Keratinocyte (primary cell): ENCODE measurements around the gene ZBTB39. TPM values are rescaled to one million over a fixed set of nuclear protein-coding genes. Genes with fewer than 3 reads are reported as not detected.

Experiments
- DNase-seq: peaks from one replicate; pipeline ENCODE4 v3.0.0-alpha.2; 2011; ENCODE audit warnings: low read depth, missing footprints, low spot score
- FAIRE-seq: peaks from 2 replicates; lab custom pipeline; 2011; peaks lifted over from hg19 to GRCh38; lab: Jason Lieb, UNC
- H2AFZ ChIP-seq: 2 replicates; pipeline ENCODE4 v1.6.0; 2012; ENCODE audit warnings: low read length, control low read depth, inconsistent platforms; ENCODE audit not compliant: control insufficient read depth
- H3K27ac ChIP-seq: 2 replicates; pipeline ENCODE4 v1.5.1; 2011; ENCODE audit warnings: low read length; ENCODE audit not compliant: control insufficient read depth, insufficient read depth
- H3K27me3 ChIP-seq: 3 replicates; pipeline ENCODE4 v1.6.0; 2011; ENCODE audit warnings: low read length; ENCODE audit not compliant: control insufficient read depth, insufficient read depth; ENCODE audit errors: extremely low read depth
- H3K36me3 ChIP-seq, 2 experiments: 2 replicates in 1 of 2; 3 replicates in 1 of 2; pipeline ENCODE4 v1.5.1; 2011; ENCODE audit warnings: low read length in 2 of 2, mild to moderate bottlenecking in 1 of 2; ENCODE audit not compliant: control insufficient read depth in 2 of 2, insufficient read depth in 2 of 2; ENCODE audit errors: extremely low read depth in 1 of 2
- H3K4me1 ChIP-seq: 3 replicates; pipeline ENCODE4 v1.5.1; 2011; ENCODE audit warnings: low read length; ENCODE audit not compliant: control insufficient read depth, insufficient read depth; ENCODE audit errors: extremely low read depth
- H3K4me2 ChIP-seq: 3 replicates; pipeline ENCODE4 v1.6.0; 2011; ENCODE audit warnings: low read depth, low read length; ENCODE audit not compliant: control insufficient read depth, insufficient read depth; ENCODE audit errors: extremely low read depth
- H3K4me3 ChIP-seq, 3 experiments: fragments of 200-600 bp in 1 of 3; sonication (generic) in 1 of 3; 2 replicates in 2 of 3; 3 replicates in 1 of 3; pipeline ENCODE4 v1.5.1; 2011 to 2016; ENCODE audit warnings: low read length in 3 of 3, mild to moderate bottlenecking in 3 of 3, control low read depth in 2 of 3, inconsistent platforms in 1 of 3, low read depth in 1 of 3, mixed read lengths in 1 of 3, mixed run types in 1 of 3, moderate library complexity in 1 of 3; ENCODE audit not compliant: control insufficient read depth in 2 of 3, insufficient read depth in 2 of 3; ENCODE audit errors: extremely low read depth in 1 of 3
- H3K79me2 ChIP-seq: 2 replicates; pipeline ENCODE4 v1.6.0; 2012; ENCODE audit warnings: low read length; ENCODE audit not compliant: control insufficient read depth, insufficient read depth
- H3K9ac ChIP-seq: 3 replicates; pipeline ENCODE4 v1.6.0; 2011; ENCODE audit warnings: low read length; ENCODE audit not compliant: control insufficient read depth, insufficient read depth; ENCODE audit errors: extremely low read depth
- H3K9me1 ChIP-seq: 3 replicates; pipeline ENCODE4 v1.6.0; 2011; ENCODE audit warnings: low read length; ENCODE audit not compliant: control insufficient read depth, insufficient read depth; ENCODE audit errors: extremely low read depth
- H3K9me3 ChIP-seq: 2 replicates; pipeline ENCODE4 v1.5.1; 2012; ENCODE audit warnings: low read depth, low read length; ENCODE audit not compliant: control insufficient read depth
- H4K20me1 ChIP-seq: 3 replicates; pipeline ENCODE4 v1.6.0; 2011; ENCODE audit warnings: low read length; ENCODE audit not compliant: control insufficient read depth, insufficient read depth; ENCODE audit errors: extremely low read depth
- EZH2 ChIP-seq: IDR thresholded peaks from one replicate; pipeline ENCODE4 v1.6.1; 2012; ENCODE audit warnings: inconsistent platforms, mild to moderate bottlenecking, low read length, moderate library complexity
- dilution Hi-C: fragments of 300-500 bp; cut with MboI; formaldehyde crosslinking; loops from one replicate; pipeline ENCODE4 v1.7.0; 2020; ENCODE audit warnings: low sequenced_read_pairs; ENCODE audit not compliant: extremely low pct_ligation_motif_present
- polyA plus RNA-seq, 5 experiments: library from polyadenylated mRNA; depleted of rRNA in 3 of 5; stranded (reverse) in 3 of 5; stranded (forward) in 1 of 5; unstranded in 1 of 5; fragments of >200 nt; gene quantifications; 1 replicate in 1 of 5; 2 replicates in 3 of 5; 3 replicates in 1 of 5; pipeline versions ENCODE4 v1.2.1 to v1.2.3, GENCODE V29; 2011 to 2012; ENCODE audit warnings: missing spikeins in 2 of 5, low read depth in 1 of 5, low replicate concordance in 1 of 5
- TF ChIP-seq, protein P1 (sequence below), 3 experiments: IDR thresholded peaks in 1 of 3; conservative IDR thresholded peaks in 1 of 3; optimal IDR thresholded peaks in 1 of 3; 2 replicates in 2 of 3; 3 replicates in 1 of 3; pipeline versions ENCODE3 to v1.5.1; 2011; ENCODE audit warnings: low read length in 3 of 3, mild to moderate bottlenecking in 3 of 3, moderate library complexity in 2 of 3, control low read depth in 1 of 3, inconsistent platforms in 1 of 3; ENCODE audit not compliant: insufficient read depth in 2 of 3; ENCODE audit errors: extremely low read depth in 1 of 3

ZBTB39 gene
- polyA plus RNA-seq, 1 donor (not counting 4 experiments of a cell fraction or from before 2014, with no cell fraction given) = 4.1 TPM

GRCh38 chr12:56990648-56991318 lies 15.6 kb downstream of the ZBTB39 start:
- Histone ChIP-seq H3K9ac (no peak overlapping the region), H3K9me1 (peaks cover 3% of the 10 kb centered on the region), H3K4me2 (no peak overlapping the region), H3K27ac (no peak overlapping the region), H3K27me3 (no peaks in the 10 kb centered on the region), H3K4me1 (peaks cover 22% of the 10 kb centered on the region), H4K20me1 (no peaks in the 10 kb centered on the region), H3K79me2 (no peaks in the 10 kb centered on the region), H3K9me3 (no peaks in the 10 kb centered on the region), H2AFZ (no peak overlapping the region), H3K36me3 (no peaks in the 10 kb centered on the region), H3K4me3 (no peak overlapping the region)
- no peak for DNase-seq
- dilution Hi-C loops = no loop called here
- FAIRE-seq = no peak
- TF ChIP-seq, protein P1, sequence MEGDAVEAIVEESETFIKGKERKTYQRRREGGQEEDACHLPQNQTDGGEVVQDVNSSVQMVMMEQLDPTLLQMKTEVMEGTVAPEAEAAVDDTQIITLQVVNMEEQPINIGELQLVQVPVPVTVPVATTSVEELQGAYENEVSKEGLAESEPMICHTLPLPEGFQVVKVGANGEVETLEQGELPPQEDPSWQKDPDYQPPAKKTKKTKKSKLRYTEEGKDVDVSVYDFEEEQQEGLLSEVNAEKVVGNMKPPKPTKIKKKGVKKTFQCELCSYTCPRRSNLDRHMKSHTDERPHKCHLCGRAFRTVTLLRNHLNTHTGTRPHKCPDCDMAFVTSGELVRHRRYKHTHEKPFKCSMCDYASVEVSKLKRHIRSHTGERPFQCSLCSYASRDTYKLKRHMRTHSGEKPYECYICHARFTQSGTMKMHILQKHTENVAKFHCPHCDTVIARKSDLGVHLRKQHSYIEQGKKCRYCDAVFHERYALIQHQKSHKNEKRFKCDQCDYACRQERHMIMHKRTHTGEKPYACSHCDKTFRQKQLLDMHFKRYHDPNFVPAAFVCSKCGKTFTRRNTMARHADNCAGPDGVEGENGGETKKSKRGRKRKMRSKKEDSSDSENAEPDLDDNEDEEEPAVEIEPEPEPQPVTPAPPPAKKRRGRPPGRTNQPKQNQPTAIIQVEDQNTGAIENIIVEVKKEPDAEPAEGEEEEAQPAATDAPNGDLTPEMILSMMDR (optimal IDR thresholded peaks at IDR 0.05 in 1 of 3, IDR thresholded peaks at IDR 0.05 in 1 of 3, conservative IDR thresholded peaks at IDR 0.05 in 1 of 3; ENCODE audit: extremely low read depth in 1 of 3, insufficient read depth in 2 of 3, low read length in 3 of 3) = no peak
- no peak for TF ChIP-seq EZH2

GRCh38 chr12:56989861-56990610 lies 16.3 kb downstream of the ZBTB39 start:
- H3K4me1 ChIP-seq = peaks cover 24% of the 10 kb centered on the region
- H3K79me2 ChIP-seq = no peaks in the 10 kb centered on the region
- dilution Hi-C loops = no loop called here
- H3K4me2 ChIP-seq = no peak overlapping the region
- no peaks in the 10 kb centered on the region for H3K27me3 ChIP-seq
- no peak overlapping the region for H3K4me3 ChIP-seq
- no peaks in the 10 kb centered on the region for H4K20me1 ChIP-seq
- no peak overlapping the region for H2AFZ ChIP-seq
- DNase-seq = no peak
- H3K27ac ChIP-seq = no peak overlapping the region
- peaks cover 3% of the 10 kb centered on the region for H3K9me1 ChIP-seq
- H3K9me3 ChIP-seq = no peaks in the 10 kb centered on the region
- TF ChIP-seq EZH2 = no peak
- TF ChIP-seq, protein P1 (optimal IDR thresholded peaks at IDR 0.05 in 1 of 3, IDR thresholded peaks at IDR 0.05 in 1 of 3, conservative IDR thresholded peaks at IDR 0.05 in 1 of 3; ENCODE audit: extremely low read depth in 1 of 3, insufficient read depth in 2 of 3, low read length in 3 of 3) = no peak
- H3K36me3 ChIP-seq = no peaks in the 10 kb centered on the region
- no peak overlapping the region for H3K9ac ChIP-seq
- FAIRE-seq = no peak
